CD4-positive, alpha-beta T cell treated with Interleukin-12 subunit alpha and Interleukin-12 subunit beta, for 1 hour (primary cell): Measurements from ENCODE around the gene RIC8A.
"Not testable (repeated sequence)": the region's sequence is repeated elsewhere in the genome, so short reads cannot be mapped to it uniquely, and the experiment has no call there.

Experiments
- DNase-seq: peaks from one replicate; pipeline ENCODE4 v3.0.0-alpha.2; 2020

RIC8A gene

DNA sequence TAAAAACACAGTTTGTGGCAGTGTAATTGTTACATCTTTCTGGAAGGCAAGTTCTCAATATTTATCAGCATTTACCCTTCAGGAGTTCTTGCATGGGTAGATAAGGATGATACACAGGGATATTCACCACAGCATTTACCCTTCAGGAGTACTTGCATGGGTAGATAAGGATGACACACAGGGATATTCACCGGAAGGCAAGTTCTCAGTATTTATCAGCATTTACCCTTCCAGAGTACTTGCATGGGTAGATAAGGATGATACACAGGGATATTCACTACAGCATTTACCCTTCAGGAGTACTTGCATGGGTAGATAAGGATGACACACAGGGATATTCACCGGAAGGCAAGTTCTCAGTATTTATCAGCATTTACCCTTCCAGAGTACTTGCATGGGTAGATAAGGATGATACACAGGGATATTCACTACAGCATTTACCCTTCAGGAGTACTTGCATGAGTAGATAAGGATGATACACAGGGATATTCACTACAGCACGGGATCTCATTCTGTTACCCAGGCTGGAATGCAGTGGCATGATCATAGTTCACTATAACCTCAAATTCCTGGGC, 13.2 kb downstream of the RIC8A start:
- DNase-seq: not testable (repeated sequence)

DNA sequence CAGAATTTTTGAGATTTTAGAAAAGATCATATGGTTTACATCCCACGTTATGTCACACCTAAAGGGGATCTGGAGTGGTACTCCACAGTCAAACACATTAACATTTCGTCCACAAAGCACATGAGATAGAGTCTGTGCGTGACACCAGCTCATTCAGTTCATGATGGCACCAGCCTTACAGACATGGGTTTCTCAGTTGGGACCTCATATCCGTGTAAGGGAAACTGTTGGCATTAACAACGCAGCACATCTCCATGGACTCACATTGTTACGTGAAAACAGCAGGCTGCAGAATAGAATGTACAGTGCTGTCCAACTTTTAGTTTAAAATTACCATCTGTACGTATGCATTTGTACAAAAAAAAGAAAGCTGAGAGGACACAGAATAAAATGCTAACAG, 14.0 kb downstream of the RIC8A start:
- DNase-seq: no peak

DNA sequence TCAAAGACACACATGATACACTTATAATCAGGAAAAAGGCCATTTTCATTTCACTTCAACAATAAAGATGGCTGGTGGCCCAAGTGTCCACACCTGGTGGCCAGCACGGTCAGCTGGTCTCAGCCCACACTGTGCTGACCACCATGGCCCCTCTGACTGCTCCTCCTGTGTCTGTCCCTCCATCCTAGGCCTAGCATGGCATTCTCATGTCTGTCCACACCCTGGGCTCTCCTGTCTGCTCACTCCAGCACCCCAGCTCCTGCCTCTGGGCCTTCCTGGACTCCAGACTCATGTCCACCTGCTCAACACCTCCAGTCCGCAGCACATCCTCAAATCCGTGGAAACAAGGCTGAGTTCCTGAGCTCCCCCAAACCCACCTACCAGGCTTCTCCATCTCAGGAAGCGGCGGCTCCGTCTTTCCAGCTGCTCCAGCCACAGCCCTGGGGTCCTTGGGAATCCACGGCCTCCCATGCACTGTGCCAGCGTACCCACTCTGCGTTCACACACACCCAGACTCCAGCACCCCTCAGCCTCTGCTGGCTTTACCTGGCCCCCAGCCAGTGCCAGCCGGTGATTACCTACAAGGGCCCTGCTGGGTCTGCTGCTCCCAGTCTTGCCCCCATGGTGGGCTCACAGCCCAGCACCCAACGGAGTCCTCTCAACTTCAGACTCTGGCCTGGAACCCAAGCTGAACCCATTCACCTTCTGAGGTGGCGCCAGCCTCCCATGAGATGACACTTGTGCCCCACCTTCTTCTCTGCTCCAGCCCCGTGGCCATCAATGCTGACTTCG, 14.7 kb downstream of the RIC8A start:
- no peak for DNase-seq

DNA sequence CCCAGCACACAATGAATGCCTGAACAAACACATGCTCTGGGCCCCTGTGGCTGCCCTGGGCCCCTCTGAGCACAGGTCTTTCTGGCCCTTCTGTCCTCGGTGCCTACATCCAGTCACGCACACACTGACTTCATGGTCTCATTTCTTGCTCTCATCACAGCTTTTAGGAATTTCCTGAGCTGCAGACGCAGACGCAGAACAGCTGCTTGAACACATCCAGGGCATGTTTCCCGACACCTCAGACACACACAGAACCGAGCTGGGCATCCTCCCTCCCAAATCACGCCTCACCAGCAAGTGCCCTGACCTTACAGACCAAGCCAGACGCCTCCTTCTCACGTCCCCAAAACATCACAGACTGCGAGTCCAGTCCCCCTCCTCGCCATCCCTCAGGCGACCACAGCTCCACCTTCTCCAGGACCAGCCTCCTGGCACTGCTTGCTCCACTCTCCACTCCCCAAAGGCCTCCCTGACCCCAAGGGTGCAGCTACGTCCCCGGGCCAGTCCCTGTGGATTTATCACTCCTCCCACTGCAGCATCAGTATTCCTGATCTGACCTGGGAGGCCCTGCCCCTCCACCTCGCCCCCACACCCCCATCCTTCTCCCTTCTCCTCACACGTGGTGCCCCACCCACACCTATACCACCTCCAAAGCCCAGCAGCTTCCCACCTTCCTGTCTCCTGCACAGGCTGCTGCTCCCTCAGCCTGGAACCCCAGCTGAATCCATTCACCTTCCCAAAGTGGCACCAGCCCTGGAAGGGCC, 15.7 kb downstream of the RIC8A start:
- no peak for DNase-seq

DNA sequence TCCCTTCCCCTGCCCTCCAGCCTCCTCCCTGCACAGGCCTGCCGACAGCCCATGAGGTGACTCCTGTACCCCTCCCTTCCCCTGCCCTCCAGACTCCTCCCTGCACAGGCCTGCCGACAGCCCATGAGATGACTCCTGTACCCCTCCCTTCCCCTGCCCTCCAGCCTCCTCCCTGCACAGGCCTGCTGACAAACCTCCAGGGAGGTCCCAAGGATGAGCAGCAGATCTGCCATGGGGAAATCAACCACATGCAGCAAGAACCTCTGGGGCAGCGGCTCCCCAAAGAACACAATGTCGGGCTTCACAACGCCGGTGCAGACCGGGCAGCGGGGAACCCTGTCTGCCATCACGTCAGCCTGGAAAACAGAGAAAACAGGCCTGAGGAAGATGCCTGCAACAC, 16.4 kb downstream of the RIC8A start:
- DNase-seq: no peak

DNA sequence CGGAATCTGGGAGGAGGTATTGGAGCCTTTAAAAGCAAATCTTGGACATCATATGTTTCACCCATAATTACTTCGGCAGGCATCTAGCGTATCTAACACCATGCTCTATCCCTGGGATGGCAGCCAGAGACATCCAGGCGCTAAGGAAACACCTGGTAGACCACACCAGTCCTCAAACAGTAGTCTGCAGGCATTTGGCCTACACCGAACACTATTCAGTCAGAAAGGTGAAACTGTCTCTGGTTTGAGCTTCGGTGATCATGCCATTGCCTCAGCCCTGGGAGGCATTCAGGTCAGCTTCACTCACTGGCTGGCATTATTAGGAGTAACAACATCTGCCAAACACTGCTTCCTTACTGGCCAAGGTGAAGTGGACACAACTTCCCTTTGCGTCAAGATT, 16.9 kb downstream of the RIC8A start:
- no peak for DNase-seq

DNA sequence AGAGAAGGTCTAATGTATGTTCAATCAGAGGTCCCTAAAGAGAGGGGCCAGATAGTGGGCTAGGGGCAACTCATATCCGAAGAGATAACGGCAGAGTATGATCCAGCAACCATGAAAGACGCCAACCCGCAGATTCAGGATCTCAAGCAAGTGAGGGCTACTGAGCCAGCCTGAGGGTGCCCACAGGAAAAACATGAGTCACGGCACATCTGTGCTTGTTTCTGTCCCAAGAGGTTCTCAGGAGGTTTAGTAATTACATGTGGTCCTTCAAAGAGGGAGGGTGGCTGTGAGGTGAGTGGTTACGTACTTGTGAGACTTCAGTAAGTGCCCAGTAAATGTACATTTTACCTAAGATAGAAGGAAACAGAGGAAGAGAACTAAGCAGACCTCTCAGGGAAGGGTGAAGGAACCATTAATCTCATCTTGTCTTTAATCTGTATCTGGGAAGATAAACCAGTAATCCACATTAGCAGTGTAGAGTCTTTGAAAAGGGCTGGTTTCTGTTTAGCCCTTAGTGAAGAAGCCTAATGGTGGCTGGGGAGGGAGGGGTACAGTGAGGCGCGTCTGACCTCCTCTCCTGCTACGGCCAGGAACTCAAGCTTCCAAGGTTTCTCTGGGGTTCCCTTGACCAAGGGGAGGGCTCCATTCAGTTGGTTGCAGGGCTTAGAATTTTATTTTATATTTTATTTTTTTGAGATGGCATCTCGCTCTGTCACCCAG, 18.4 kb downstream of the RIC8A start:
- no peak for DNase-seq

DNA sequence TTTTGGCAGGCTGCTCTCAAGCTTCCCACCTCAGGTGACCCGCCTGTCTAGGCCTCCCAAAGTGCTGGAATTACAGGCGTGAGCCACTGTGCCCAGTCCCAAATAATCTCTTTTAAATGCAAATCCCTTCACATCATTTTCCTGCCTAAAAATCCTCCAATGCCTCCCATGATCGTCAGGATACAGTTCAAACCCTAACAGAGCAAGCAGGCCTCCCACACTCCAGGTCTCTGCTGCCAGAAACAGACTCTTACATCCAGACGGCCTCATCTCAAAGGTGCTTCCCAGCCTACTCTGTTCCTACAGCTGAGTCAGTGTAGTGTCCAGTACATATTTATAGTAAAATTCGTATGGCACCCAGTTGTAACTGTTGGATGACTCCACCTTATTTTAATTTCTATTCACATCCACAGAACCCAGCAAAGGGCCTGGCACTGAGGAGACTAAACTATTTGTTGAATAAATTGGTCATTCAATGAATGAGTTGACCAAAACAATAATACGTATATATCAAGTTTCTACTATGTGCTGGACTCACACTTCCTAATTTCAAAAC, 20.4 kb downstream of the RIC8A start:
- no peak for DNase-seq

DNA sequence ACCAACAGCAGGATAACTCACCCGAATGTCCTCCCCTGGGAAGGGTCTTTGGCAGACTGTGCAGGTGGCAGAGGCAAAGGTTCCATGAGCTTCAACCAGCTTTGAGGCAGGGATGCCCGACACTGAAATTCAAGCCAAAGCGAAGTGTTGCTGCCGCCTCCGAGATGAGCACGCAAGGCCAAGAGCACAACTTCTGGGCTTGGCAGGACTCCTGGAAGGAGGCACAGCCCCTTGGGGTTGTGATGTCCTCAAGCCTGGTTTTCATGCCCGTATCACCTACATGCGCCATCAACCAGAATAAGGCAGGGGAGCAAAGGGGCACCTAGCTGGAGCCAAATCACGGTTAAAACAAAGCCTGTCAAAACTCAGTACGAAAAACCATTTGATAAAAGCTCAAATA, 22.9 kb downstream of the RIC8A start:
- no peak for DNase-seq

DNA sequence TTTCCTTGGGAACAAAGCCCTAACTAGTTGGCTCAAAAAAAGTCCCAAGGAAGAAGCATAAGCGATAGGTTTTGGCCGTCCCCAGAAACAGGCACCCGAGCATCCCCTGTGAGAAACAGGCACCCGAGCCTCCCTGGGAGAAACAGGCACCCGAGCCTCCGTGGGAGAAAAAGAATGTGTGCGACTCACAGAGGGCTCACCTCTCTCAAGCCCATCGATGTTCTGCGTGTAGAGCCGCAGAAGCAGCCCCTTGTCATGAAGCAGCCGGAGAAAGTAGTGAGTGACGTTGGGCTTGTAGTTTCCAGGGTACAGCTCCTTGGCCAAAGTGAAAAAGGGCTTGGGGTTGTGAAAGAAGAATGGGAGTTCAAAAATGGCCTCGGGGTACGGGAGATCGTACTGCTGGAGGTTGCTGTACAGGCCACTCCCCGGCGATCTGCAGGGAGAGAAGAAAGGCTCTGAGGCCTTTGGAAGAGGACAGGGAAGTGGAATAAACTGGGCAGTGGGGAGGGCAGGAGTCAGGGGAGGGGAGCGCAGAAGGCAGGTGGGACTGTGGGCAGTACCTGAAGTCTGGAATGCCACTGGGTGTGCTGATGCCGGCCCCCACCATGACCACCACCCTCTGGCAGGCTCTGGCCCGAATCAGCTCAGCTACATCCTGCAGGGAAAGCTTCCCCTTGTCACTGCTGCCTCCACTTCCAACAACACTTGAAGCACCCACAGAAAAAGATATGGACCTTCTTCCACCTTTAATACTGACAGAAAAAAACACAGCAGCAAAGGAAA, 25.5 kb downstream of the RIC8A start:
- no peak for DNase-seq

DNA sequence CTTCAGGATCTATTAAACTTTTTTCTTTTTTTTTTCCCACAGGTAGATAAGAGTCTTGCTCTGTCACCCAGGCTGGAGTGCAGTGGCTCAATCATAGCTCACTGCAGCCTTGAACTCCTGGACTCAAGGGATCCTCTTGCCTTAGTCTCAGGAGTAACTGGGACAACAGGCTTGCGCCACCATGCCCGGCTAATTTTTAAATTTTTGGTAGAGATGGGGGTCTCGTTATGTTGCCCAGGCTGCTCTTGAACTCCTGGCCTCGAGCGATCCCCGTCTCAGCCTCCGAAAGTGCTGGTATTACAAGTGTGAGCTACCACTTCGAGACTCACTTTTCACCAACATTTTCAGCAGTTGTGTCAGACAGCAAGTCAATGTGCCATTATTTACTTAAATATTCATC, 27.7 kb downstream of the RIC8A start:
- DNase-seq: no peak

DNA sequence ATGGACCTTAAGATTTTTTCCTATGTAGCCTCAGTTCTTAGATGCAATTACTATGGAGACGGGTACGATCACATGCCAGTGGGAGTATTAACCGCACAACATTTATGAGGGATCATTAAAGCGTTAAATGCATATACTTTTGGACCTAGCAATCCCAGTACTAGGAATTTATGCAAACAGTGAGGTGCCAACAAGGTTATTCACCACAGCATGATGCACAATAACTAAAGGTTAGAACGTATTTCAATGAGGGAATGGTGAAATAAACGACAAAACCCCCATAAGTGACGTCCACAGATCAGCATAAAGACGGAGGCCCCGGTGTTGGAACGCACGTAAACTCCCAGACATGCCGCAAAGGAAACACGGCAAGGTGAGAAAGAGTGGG, 28.1 kb downstream of the RIC8A start:
- peak; percentile 63 for DNase-seq

DNA sequence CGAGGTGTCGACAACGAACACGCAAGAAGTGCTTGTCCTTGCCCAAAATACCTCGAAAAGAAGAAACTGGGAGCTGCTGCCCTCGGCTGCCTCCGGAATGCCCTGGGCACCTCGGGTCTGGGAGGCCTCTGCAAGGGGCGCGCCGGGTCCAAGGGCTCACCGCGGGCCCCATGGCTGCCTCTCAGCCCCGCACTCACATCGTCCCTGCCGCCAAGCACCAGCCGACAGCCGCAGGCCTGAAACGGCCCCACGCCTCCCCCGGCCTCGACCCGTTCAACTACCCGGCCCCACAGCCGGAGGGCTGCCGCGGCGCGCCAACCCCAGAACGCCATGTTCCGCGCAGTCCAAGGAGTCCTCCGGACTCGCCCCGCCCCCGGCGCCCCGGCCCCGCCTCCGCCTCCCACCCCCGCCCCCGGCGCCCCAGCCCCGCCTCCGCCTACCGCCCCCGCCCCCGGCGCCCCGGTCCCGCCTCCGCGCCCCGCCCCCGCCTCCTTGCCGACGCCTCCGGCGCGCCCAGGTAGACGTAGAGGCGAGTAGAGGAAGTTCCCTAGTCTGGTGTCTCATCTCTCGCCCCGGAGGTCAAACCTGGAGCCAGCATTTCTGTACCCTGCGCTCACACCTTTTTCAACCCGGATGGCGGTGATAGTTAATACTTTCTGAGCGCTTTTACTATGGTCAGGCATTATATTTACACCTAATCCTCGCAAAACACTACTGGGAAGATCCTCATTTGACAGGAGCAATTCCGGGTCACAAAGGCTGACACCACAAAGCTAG, 28.7 kb downstream of the RIC8A start, which contains the start of gene SIRT3:
SIRT3 (minus strand) TSS at position 346 of the 777 bp plus-strand sequence; CDS start at position 332, 14 bp downstream.
- peak; percentile 90 for DNase-seq

DNA sequence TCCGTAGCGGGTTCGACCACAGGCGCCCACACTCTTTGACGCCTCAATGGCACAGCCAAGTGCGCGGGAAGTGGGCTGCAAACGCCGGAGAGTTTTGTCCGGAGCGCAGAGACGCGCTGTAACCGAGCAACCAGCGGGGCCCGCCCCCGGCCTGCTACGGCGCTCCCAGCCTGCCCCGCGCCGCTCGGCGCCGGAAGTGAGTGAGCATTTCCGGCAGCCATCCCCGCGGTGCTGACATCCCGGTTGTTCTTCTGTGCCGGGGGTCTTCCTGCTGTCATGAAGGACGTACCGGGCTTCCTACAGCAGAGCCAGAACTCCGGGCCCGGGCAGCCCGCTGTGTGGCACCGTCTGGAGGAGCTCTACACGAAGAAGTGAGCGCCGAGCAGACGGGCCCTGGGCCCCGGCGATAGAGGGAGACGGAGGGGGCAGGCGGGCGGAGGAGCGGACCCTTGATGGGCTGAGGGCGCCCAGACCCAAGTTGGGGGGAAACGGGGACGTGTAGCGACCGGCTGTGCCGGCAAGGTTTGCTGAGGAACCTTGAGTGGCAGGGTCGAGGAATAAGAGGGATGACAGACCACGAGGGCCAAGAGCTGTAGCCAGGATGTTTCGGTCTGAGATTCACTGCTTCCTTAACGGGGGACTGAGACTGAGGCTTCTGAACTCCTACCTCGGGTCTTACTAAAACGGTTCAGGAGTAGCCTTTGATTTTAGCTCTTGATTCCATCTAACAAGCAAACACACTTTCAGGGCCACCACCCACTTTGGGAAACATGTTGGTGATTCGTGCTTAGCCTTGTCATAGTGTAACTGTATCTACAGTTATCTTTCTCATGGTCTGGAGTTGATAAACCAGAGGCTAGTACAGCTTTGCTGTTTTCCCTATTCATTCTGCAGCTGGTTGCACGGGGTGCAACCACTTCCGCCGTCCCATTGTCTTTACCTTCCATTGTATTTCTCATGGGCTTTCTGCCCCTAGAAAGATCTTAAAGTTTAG, 29.6 kb downstream of the RIC8A start, which contains the start of gene PSMD13:
PSMD13 (plus strand) TSS at position 203 of the 994 bp plus-strand sequence; CDS start at position 277, 74 bp downstream.
- DNase-seq: peak; percentile 88

DNA sequence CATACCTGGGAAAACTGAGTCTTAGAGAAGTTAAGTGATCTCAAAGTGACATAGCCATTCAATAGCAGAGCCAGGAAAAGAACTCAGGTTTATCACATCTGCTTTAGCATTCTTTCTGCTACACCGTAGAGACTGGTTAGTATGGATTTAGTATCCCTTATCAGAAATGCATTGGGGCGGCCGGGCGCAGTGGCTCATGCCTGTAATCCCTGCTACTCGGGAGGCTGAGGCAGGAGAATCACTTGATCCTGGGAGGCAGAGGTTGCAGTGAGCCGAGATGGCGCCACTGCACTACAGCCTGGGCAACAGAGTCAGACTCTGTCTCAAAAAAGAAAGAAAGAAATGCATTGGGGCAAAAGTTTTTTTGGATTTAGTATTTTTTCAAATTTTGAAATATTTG, 30.8 kb downstream of the RIC8A start:
- DNase-seq: not testable (repeated sequence)

DNA sequence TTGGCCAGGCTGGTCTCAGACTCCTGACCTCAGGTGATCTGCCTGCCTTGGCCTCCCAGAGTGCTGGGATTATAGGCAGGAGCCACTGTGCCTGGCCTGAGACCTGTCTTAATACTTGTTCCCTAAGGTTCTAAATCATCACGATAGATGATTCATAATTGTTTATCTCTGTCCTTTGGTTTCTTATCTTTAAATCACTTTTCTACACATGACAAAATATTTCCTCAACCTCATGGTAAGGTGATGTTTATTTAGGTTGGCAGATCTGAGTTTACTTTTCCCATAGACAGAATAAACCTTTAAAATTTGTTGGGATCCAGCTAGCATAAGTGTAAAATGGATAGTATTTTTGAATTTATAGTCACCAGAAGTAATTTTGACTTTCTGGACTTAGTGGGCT, 32.8 kb downstream of the RIC8A start:
- no peak for DNase-seq

DNA sequence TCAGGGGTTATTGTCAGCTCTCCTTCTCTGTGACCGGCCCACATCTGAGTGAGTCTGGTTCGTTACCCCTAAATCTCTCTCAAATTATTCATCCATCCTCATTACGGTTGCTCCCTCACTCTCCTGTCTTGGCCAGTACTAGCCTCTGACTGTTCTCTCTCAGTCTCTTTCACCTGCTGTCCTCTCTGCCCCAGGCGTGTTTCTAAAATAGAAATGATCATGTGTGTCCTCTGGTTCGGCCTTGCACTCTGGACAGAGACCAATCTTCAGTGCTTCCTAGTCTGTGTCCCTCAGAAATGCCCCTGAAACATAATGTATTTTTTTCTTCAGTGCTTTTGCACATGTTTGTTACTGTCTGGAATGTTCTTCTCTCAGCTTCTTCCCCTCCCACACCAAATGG, 34.1 kb downstream of the RIC8A start:
- no peak for DNase-seq

DNA sequence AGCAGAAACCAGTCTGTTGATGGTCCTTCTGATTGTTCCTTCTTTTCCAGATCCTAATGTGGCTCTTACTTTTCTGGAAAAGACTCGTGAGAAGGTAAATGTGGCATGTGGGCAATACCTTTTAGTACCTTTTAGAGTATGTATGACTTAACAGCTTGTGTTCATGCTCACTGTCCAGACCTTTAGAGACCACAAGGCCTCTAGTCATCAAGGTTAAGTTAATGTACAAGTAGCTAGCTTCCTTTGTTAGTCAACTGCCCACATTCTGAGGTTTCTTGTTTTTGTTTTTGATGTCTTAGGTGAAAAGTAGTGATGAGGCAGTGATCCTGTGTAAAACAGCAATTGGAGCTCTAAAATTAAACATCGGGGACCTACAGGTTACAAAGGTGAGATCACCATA, 36.9 kb downstream of the RIC8A start:
- DNase-seq: no peak

DNA sequence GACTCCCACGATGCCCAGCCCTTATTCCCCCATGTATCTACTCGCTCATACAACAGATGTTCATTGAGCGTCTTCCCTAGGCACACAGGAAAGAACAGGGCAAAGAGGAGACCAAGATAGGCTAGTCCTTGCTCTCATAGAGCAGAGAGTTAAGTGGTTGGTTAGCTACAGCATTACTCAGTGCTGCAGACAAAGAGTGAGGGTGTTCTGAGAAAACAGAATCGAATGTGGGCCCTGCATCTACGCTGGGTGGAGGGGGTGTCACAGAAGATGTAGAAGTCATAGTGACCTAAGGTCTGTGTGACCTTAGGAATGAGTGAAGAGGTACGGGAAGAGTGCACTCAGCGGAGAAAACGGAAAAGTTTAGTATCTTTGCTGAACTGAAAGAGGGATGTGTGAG, 41.6 kb downstream of the RIC8A start:
- DNase-seq: no peak

DNA sequence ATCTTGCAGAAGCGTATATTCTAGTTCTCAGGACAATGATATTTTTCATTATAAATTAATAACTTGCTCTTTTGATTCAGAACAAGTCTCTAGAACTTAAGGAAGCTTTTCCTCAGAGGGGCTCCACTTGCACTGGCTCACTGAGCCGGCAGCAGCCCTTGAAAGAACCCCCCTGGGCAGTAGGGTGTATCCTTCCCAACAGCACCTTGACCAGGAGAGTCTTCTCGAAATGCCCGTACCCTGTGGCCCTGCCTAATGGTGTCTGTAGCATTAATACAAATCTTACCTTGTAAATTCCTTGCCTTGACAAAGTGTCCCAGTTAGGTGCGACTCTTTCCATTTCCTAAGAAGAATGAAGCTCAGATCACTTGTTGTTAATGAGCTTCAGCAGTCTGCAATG, 42.8 kb downstream of the RIC8A start:
- no peak for DNase-seq
